ENCODE results near the gene HNRNPUL2.

GRCh38 chr11:62688491-62688890 lies 38.8 kb downstream of the HNRNPUL2 start:
- no peak for TF ChIP-seq POLR2A (IDR thresholded peaks at IDR 0.05)
- no peak for TF ChIP-seq POLR2AphosphoS5 (IDR thresholded peaks at IDR 0.05)
- no peak for TF ChIP-seq EP300 (IDR thresholded peaks at IDR 0.05)
